GM23338 (cell line): ENCODE data around the gene DMKN.

Experiments used
- CREB1 ChIP-seq: fragments of 250-450 bp; sonication (Bioruptor Pico); IDR thresholded peaks from 2 replicates; pipeline ENCODE4 v1.5.0; 2020; ENCODE audit warnings: low read depth, mild to moderate bottlenecking, moderate library complexity
- CTCF ChIP-seq, 2 experiments: fragments of 200-600 bp in 1 of 2; sonication (generic) in 1 of 2; conservative IDR thresholded peaks; 2 replicates each; pipeline versions ENCODE4 v1.5.1 to v1.6.1; 2016 to 2017; ENCODE audit warnings: antibody characterized with exemption in 2 of 2, low read depth in 2 of 2, mild to moderate bottlenecking in 2 of 2, moderate library complexity in 1 of 2
- ETS1 ChIP-seq: IDR thresholded peaks from 2 replicates; pipeline ENCODE4 v1.6.1; 2016; ENCODE audit warnings: antibody characterized with exemption
- EZH2 ChIP-seq: fragments of 200-600 bp; sonication (generic); IDR thresholded peaks from one replicate; pipeline ENCODE4 v1.8.0; 2017; ENCODE audit warnings: antibody characterized with exemption, mild to moderate bottlenecking, low read depth; ENCODE audit not compliant: unreplicated experiment
- EZH2phosphoT487 ChIP-seq: fragments of 200-600 bp; sonication (generic); IDR thresholded peaks from one replicate; pipeline ENCODE4 v1.8.1; 2018; ENCODE audit warnings: antibody characterized with exemption; ENCODE audit not compliant: unreplicated experiment
- JUNB ChIP-seq: IDR thresholded peaks from one replicate; pipeline ENCODE4 v1.6.1; 2016; ENCODE audit warnings: antibody characterized with exemption; ENCODE audit not compliant: unreplicated experiment
- NANOG ChIP-seq: IDR thresholded peaks from 2 replicates; pipeline ENCODE4 v1.6.1; 2016; ENCODE audit warnings: antibody characterized with exemption, borderline replicate concordance
- POLR2AphosphoS5 ChIP-seq: IDR thresholded peaks from 2 replicates; pipeline ENCODE4 v1.6.1; 2016; ENCODE audit warnings: antibody characterized with exemption, low read depth
- ZNF114 ChIP-seq: fragments of 250-450 bp; sonication (Bioruptor Pico); IDR thresholded peaks from 2 replicates; pipeline ENCODE4 v1.5.0; 2020; ENCODE audit warnings: mild to moderate bottlenecking, moderate library complexity
- ZNF462 ChIP-seq: fragments of 250-450 bp; sonication (Bioruptor Pico); IDR thresholded peaks from 2 replicates; pipeline ENCODE4 v1.5.0; 2020; ENCODE audit warnings: mild to moderate bottlenecking, moderate library complexity
- TF ChIP-seq, protein P1 (sequence below): IDR thresholded peaks from one replicate; pipeline ENCODE4 v1.6.1; 2018; ENCODE audit warnings: antibody characterized with exemption; ENCODE audit not compliant: unreplicated experiment

- peak; percentile 86 to 97 for TF ChIP-seq CTCF (conservative IDR thresholded peaks at IDR 0.05; ENCODE audit: low read depth in 2 of 2)
- TF ChIP-seq POLR2AphosphoS5: peak; percentile 95
- no peak for TF ChIP-seq EZH2
- TF ChIP-seq, protein P1, sequence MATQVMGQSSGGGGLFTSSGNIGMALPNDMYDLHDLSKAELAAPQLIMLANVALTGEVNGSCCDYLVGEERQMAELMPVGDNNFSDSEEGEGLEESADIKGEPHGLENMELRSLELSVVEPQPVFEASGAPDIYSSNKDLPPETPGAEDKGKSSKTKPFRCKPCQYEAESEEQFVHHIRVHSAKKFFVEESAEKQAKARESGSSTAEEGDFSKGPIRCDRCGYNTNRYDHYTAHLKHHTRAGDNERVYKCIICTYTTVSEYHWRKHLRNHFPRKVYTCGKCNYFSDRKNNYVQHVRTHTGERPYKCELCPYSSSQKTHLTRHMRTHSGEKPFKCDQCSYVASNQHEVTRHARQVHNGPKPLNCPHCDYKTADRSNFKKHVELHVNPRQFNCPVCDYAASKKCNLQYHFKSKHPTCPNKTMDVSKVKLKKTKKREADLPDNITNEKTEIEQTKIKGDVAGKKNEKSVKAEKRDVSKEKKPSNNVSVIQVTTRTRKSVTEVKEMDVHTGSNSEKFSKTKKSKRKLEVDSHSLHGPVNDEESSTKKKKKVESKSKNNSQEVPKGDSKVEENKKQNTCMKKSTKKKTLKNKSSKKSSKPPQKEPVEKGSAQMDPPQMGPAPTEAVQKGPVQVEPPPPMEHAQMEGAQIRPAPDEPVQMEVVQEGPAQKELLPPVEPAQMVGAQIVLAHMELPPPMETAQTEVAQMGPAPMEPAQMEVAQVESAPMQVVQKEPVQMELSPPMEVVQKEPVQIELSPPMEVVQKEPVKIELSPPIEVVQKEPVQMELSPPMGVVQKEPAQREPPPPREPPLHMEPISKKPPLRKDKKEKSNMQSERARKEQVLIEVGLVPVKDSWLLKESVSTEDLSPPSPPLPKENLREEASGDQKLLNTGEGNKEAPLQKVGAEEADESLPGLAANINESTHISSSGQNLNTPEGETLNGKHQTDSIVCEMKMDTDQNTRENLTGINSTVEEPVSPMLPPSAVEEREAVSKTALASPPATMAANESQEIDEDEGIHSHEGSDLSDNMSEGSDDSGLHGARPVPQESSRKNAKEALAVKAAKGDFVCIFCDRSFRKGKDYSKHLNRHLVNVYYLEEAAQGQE: no peak
- no peak for TF ChIP-seq EZH2phosphoT487
- no peak for TF ChIP-seq NANOG
- TF ChIP-seq ZNF462 (CRISPR knock-in tag): no peak
- no peak for TF ChIP-seq JUNB
- TF ChIP-seq ETS1: no peak
- TF ChIP-seq ZNF114 (CRISPR knock-in tag): no peak
- TF ChIP-seq CREB1: peak; percentile 44; the same call in 1 of the 2 replicates
Observed at GRCh38 chr19:35509861-35510625, 3.4 kb downstream of the DMKN start.
